HG03280 (cell line): ENCODE data around the gene BATF3.
"Not testable (repeated sequence)": the region's sequence is repeated elsewhere in the genome, so short reads cannot be mapped to it uniquely, and the experiment has no call there.

Experiments used
- ATAC-seq: cut with Tn5 transposase; IDR thresholded peaks from one replicate; pipeline ENCODE4 v1.9.1; 2021; ENCODE audit warnings: mild to moderate bottlenecking, moderate library complexity; ENCODE audit not compliant: unreplicated experiment

The BATF3 gene

GRCh38 chr1:212664409-212665199 lies 35.0 kb downstream of the BATF3 start:
- ATAC-seq, result no peak

GRCh38 chr1:212658250-212658649 lies 41.4 kb downstream of the BATF3 start:
- ATAC-seq, result not testable (repeated sequence)

GRCh38 chr1:212656730-212657129 lies 42.9 kb downstream of the BATF3 start:
- no peak for ATAC-seq

DNA sequence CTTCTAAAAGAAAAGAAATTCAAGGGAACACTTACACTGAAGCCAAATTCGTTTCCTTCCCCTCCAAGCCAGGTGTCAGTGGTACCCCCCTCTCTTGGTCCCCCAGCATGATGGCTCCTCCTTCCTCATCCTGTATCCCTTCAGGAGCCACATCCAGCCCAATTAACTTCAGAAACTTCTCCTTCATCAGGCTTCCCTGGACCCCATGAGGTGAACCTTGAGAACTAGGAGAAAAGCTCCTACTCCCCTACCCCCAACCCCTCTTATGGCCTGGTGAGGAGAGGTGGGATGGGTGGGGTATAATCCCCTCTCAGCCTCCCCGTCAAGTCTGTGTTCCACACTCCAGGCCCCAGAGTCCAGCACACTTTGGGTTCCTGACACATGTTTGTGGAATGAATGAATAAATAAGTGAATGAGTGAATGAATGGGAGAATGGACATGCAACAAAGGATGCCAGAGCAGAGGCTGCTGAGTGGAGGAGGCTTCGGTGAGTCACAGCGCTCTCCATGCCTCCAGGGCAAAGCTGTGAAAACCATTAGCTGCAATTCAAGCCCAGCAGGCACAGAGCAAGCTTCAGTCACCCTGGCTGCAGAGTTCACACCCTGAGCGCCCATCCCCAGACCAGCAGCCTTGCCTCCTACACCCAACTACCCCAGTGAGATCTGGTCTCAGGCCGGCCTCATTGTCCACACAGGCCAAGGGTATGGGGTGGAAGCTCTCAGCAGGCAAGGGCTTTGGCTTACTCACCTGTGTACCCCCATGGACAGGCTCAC lies 43.8 kb downstream of the BATF3 start:
- ATAC-seq, result no peak

DNA sequence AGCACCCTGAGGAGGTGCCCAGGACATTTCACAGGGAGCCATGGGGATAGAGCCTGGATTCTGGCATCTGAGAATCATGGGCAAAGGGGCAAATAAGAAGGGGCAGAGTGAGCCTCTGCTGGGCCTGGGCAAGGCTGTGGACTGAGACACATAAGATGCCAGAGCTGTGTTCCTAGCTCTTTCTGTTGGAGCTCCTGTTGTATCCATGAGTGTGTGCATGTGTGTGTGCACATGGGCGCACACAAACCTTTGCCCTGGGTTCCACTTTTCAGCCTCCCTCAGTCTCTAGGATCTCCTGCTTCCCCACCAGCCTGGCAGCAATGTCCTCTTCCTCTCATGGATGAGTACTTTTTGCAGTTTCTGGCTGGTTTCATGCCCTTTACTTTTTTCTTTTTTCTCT lies 47.0 kb downstream of the BATF3 start:
- no peak for ATAC-seq

DNA sequence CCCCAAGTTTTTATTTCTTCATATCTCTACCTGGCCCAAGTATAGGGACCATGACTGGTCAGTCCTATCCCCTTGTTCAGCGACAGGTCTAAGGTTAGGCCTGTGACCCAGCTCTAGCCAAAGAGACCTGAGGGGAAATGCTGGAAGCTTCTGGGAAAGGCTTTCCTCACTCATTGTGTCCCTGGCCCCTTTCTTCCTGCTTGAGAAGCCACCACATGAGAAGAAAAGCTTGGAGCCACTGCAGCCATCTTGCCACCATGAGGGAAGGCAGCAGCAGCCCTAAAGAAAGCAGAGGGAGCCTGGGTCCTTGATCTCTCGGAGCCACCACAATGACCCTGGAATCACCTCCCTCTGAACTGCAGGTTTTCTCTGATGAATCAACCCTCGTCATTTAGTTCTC lies 47.7 kb downstream of the BATF3 start:
- no peak for ATAC-seq

GRCh38 chr1:212651521-212651920 lies 48.1 kb downstream of the BATF3 start:
- no peak for ATAC-seq

GRCh38 chr1:212650228-212650627 lies 49.4 kb downstream of the BATF3 start:
- ATAC-seq, result no peak

- no peak for ATAC-seq
These were observed 50.6 kb downstream of the BATF3 start for GRCh38 chr1:212649020-212649419.

GRCh38 chr1:212648431-212648830 lies 51.2 kb downstream of the BATF3 start:
- no peak for ATAC-seq

GRCh38 chr1:212647004-212647403 lies 52.6 kb downstream of the BATF3 start:
- ATAC-seq, result no peak

DNA sequence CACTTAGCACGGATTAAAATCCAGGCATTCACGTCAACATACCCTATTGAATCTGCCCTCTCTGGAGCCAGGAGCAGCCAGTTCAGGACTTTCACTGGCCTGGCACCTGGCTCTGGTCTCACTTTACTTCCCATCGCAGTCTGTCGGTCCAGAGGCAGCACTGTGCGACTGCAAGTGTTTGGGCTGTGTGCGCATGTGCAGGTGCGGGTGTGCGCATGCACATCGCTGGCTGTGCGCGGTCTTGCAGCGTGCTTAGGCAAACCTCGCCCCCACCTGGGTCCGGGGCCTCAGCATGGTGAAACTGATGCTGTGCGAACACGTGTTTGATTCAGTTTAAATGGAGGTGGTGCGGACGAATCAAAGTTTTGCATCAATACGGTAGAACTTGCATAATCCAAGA lies 53.1 kb downstream of the BATF3 start:
- no peak for ATAC-seq

- no peak for ATAC-seq
These were observed 53.8 kb downstream of the BATF3 start for GRCh38 chr1:212645546-212646543.

GRCh38 chr1:212644866-212645545 lies 54.6 kb downstream of the BATF3 start:
- no peak for ATAC-seq

DNA sequence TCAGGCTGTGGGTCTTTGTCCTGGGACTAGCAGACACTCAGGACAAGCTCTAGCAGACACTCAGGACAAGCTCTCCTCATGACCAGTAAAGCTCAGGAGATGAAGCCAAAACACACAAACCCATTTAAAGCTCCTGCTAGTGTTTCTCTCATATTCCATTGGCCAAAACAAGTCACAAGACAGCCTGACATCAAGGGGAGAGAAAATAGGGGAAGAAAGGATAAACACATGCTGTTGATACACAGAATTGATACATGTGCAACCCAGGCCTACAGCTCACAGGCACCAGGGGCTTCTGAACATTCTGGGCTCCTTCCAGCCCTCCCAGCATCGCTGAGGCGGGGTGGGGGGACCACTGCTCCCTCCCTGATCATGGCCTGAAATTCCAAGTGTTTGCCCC lies 55.8 kb downstream of the BATF3 start:
- no peak for ATAC-seq

DNA sequence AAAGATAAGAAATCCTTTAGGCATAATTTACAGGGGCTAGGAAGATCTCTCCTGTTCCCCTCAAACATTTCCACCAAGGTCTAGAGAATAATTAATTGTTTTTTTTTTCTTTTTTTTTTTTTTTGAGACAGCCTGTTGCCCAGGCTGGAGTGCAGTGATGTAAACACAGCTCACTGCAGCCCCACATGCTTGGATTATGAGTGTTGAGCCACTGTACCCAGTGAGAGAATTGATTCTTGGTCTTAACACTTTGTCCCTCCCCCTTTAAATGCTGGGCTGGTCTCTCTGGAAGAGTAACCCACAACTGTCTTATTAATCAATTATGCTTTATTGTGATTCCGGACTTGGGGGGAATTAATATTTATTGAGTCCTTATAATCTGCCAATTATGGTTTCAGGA lies 57.7 kb downstream of the BATF3 start:
- ATAC-seq, result no peak

GRCh38 chr1:212640223-212640878 lies 59.3 kb downstream of the BATF3 start:
- no peak for ATAC-seq

- ATAC-seq, result not testable (repeated sequence)
These were observed 60.1 kb downstream of the BATF3 start for GRCh38 chr1:212639524-212639923.

GRCh38 chr1:212638492-212639151 lies 61.0 kb downstream of the BATF3 start:
- ATAC-seq, result no peak
